ENCODE results near the gene IFNA14.

GRCh38 chr9:21286099-21286498 is 46.3 kb upstream of the IFNA14 start:
- TF ChIP-seq, protein P1, sequence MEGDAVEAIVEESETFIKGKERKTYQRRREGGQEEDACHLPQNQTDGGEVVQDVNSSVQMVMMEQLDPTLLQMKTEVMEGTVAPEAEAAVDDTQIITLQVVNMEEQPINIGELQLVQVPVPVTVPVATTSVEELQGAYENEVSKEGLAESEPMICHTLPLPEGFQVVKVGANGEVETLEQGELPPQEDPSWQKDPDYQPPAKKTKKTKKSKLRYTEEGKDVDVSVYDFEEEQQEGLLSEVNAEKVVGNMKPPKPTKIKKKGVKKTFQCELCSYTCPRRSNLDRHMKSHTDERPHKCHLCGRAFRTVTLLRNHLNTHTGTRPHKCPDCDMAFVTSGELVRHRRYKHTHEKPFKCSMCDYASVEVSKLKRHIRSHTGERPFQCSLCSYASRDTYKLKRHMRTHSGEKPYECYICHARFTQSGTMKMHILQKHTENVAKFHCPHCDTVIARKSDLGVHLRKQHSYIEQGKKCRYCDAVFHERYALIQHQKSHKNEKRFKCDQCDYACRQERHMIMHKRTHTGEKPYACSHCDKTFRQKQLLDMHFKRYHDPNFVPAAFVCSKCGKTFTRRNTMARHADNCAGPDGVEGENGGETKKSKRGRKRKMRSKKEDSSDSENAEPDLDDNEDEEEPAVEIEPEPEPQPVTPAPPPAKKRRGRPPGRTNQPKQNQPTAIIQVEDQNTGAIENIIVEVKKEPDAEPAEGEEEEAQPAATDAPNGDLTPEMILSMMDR (conservative IDR thresholded peaks at IDR 0.05; ENCODE audit: low read depth, low read length) = no peak
- TF ChIP-seq EZH2 (IDR thresholded peaks at IDR 0.05; ENCODE audit: low read length, unreplicated experiment) = no peak
- no peak for TF ChIP-seq EZH2phosphoT487 (IDR thresholded peaks at IDR 0.05; ENCODE audit: borderline replicate concordance, low read length)
